H1 (cell line): Measurements from ENCODE around the gene TMPRSS4. TPM values are rescaled to one million over a fixed set of nuclear protein-coding genes. Genes with fewer than 3 reads are reported as not detected.

Experiments
- ASH2L ChIP-seq: fragments of 200-600, 300-600 bp; sonication (generic); IDR thresholded peaks from one replicate; pipeline ENCODE4 v1.7.1; 2017; ENCODE audit warnings: low read length
- GABPA ChIP-seq: IDR thresholded peaks from 2 replicates; pipeline ENCODE4 v1.6.1; 2011; ENCODE audit warnings: mild to moderate bottlenecking, low read length, moderate library complexity, borderline replicate concordance; ENCODE audit not compliant: insufficient read depth
- JUND ChIP-seq: IDR thresholded peaks from 2 replicates; pipeline ENCODE4 v1.6.1; 2011; ENCODE audit warnings: mild to moderate bottlenecking, improper control_type of control experiment, low read length
- KDM4A ChIP-seq: IDR thresholded peaks from one replicate; pipeline ENCODE4 v1.7.1; 2012; ENCODE audit warnings: low read depth, mild to moderate bottlenecking, moderate library complexity, low read length, inconsistent platforms; ENCODE audit not compliant: severe bottlenecking
- NANOG ChIP-seq: IDR thresholded peaks from 2 replicates; pipeline ENCODE4 v1.6.1; 2011; ENCODE audit warnings: low read length, low read depth, mild to moderate bottlenecking, inconsistent platforms; ENCODE audit not compliant: insufficient read depth, poor library complexity, severe bottlenecking
- SIN3A ChIP-seq, 2 experiments: IDR thresholded peaks in 1 of 2; conservative IDR thresholded peaks in 1 of 2; 2 replicates each; pipeline ENCODE4 v1.6.1; 2011 to 2012; ENCODE audit warnings: low read length in 2 of 2, improper control_type of control experiment in 1 of 2, low read depth in 1 of 2, mild to moderate bottlenecking in 1 of 2
- SP1 ChIP-seq: IDR thresholded peaks from 2 replicates; pipeline ENCODE4 v1.6.1; 2011; ENCODE audit warnings: low read depth, low read length
- SUZ12 ChIP-seq: fragments of 200-600 bp; sonication (generic); IDR thresholded peaks from 2 replicates; pipeline ENCODE4 v1.6.1; 2012; ENCODE audit warnings: mild to moderate bottlenecking, inconsistent platforms, low read length, moderate library complexity, mixed read lengths
- TAF7 ChIP-seq: optimal IDR thresholded peaks from 2 replicates; pipeline ENCODE3; 2011; ENCODE audit warnings: low read depth, mild to moderate bottlenecking, inconsistent platforms, low read length, moderate library complexity, borderline replicate concordance
- TBP ChIP-seq: IDR thresholded peaks from 2 replicates; pipeline ENCODE4 v1.6.1; 2011; ENCODE audit warnings: low read depth, low read length, improper control_type of control experiment
- polyA plus RNA-seq, 7 experiments: library from polyadenylated mRNA; depleted of rRNA in 3 of 7; stranded (reverse) in 5 of 7; unstranded in 2 of 7; fragments of >200 nt in 5 of 7; fragments of 200-250 nt in 2 of 7; gene quantifications; 1 replicate in 5 of 7; 2 replicates in 1 of 7; 4 replicates in 1 of 7; pipeline versions ENCODE4 v1.2.1 to v1.2.3, GENCODE V29; 2011 to 2013; ENCODE audit warnings: missing spikeins in 2 of 7, mixed read lengths in 2 of 7
- total RNA-seq: library from RNA; stranded (reverse); fragmentation: NEBNext Ultra II Directional; extraction: Animal tissue kit (Norgen Biotek cat#: 25700); gene quantifications from 2 replicates; pipeline ENCODE4 v1.2.1, GENCODE V29; 2021
- TF ChIP-seq, protein P1 (sequence below): IDR thresholded peaks from 2 replicates; pipeline ENCODE4 v1.6.1; 2011; ENCODE audit warnings: low read depth, mild to moderate bottlenecking, low read length; ENCODE audit not compliant: insufficient read depth
- TF ChIP-seq, protein P2 (sequence below): IDR thresholded peaks from 2 replicates; pipeline ENCODE4 v1.6.1; 2011; ENCODE audit warnings: low read length, improper control_type of control experiment

The TMPRSS4 gene
- total and polyA plus RNA-seq, 2 of the 8 experiments (the other 6 are each of a cell fraction or from before 2014, with no cell fraction given), result 0.11 to 0.58 TPM

DNA sequence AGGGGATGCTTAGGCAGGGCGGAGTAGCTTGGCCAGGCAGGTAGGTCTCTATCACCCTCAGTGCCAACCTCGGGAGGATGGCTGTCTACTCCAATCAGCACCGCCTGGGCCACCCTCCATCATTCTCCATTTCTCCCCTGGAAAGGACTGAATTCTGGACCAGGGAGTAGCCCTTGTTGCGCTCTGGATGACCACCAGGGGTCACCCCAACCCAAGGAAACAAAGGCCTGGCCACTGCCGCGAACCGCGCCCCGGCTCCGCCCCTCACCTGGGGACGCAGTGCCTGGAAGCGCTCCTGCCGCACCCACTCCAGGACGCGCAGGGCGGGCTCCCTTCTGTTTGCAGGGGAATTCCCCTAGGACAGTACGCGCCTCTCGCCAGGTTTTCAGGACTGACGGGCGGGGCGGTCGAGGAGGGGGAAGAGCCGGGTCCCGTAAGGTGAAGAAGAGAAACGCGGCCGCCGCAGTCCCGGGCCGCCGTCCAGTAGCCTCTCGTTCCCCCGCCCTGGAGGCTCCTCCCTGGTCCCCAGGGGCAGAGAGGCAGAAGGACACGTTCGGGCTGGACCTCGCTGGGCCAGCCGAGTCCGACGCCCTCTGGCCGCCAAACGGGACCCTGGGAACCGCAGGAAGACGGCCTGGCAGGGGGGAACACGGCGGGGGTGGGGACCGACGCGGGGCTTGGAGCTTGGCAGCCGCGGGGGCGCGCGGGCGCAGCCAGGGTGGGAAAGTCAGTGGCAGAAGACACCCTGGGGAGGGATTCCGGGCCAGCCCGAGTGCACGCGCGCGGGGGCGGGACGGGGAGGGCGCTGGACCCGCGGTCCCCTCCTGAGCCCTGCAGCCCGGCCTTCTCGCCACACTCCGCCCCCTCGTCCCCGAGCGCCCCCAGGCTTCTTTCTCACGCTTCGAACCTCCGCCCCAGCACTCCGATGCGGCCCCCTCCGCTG lies 68.7 kb downstream of the TMPRSS4 start (continued):
- TF ChIP-seq TAF7 (peak; percentile 26), SUZ12 (no peak), SP1 (no peak), ASH2L (no peak), SIN3A (conservative IDR thresholded peaks at IDR 0.05 in 1 of 2, IDR thresholded peaks at IDR 0.05 in 1 of 2; ENCODE audit: low read depth in 1 of 2, low read length in 2 of 2) (0 out of 4 replicates have a peak, but pooled peaks have one; percentile 33 to 43), JUND (no peak), GABPA (no peak), KDM4A (peak; percentile 83), NANOG (no peak), TBP (0 out of 2 replicates have a peak, but pooled peaks have one; percentile 35)
- TF ChIP-seq, protein P1, sequence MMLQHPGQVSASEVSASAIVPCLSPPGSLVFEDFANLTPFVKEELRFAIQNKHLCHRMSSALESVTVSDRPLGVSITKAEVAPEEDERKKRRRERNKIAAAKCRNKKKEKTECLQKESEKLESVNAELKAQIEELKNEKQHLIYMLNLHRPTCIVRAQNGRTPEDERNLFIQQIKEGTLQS, result no peak
- TF ChIP-seq, protein P2, sequence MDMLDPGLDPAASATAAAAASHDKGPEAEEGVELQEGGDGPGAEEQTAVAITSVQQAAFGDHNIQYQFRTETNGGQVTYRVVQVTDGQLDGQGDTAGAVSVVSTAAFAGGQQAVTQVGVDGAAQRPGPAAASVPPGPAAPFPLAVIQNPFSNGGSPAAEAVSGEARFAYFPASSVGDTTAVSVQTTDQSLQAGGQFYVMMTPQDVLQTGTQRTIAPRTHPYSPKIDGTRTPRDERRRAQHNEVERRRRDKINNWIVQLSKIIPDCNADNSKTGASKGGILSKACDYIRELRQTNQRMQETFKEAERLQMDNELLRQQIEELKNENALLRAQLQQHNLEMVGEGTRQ, result no peak
